B cell (primary cell): Measurements from ENCODE around the gene NPHP4. TPM values are rescaled to one million over a fixed set of nuclear protein-coding genes. Genes with fewer than 3 reads are reported as not detected.

Source experiments
- ATAC-seq: fragments of 200-7000 bp; cut with Tn5 transposase; one replicate; pipeline ENCODE4 v1.10.0; 2021; ENCODE audit warnings: low read depth, mild to moderate bottlenecking, moderate number of reproducible peaks, moderate library complexity
- CTCF ChIA-PET: fragments of 350-600 bp; sonication (Branson Sonifier 250); formaldehyde crosslinking; loops from one replicate; lab custom pipeline; 2021; ENCODE audit warnings: antibody characterized with exemption, inconsistent platforms; lab: Charles Lee
- POLR2A ChIA-PET: fragments of 350-600 bp; sonication (Branson Sonifier 250); formaldehyde crosslinking; loops from one replicate; lab custom pipeline; 2021; ENCODE audit warnings: antibody characterized with exemption; lab: Charles Lee
- DNase-seq: peaks from one replicate; pipeline ENCODE4 v3.0.0; 2013
- H2AFZ ChIP-seq: 2 replicates; pipeline ENCODE4 v1.6.1; 2012; ENCODE audit warnings: mild to moderate bottlenecking, low read depth, low read length; ENCODE audit not compliant: insufficient read depth, poor library complexity, severe bottlenecking
- H3K27ac ChIP-seq, 2 donors: 1 replicate in 1 of 2; 2 replicates in 1 of 2; pipeline ENCODE4 v1.5.1; 2012 to 2013; ENCODE audit warnings: low read length in 2 of 2, mild to moderate bottlenecking in 2 of 2, moderate library complexity in 1 of 2
- H3K27me3 ChIP-seq, 4 experiments: fragments of 200-600 bp in 1 of 4; sonication (generic) in 1 of 4; replicated peaks in 1 of 4; 1 replicate in 2 of 4; 2 replicates in 2 of 4; pipeline versions ENCODE4 v1.6.1 to v1.7.0; 2013 to 2016; ENCODE audit warnings: low read length in 3 of 4, mild to moderate bottlenecking in 2 of 4, mixed read lengths in 1 of 4, moderate library complexity in 1 of 4; ENCODE audit not compliant: insufficient read depth in 4 of 4, control insufficient read depth in 3 of 4; ENCODE audit errors: control extremely low read depth in 1 of 4
- H3K36me3 ChIP-seq, 2 experiments: replicated peaks in 1 of 2; 1 replicate in 1 of 2; 2 replicates in 1 of 2; pipeline versions ENCODE4 v1.6.1 to v1.7.1; 2013; ENCODE audit warnings: low read length in 1 of 2; ENCODE audit not compliant: insufficient read depth in 2 of 2, control insufficient read depth in 1 of 2; ENCODE audit errors: control extremely low read depth in 1 of 2, extremely low read depth in 1 of 2
- H3K4me1 ChIP-seq, 2 donors: fragments of 200-600 bp in 1 of 2; sonication (generic) in 1 of 2; 1 replicate in 1 of 2; 2 replicates in 1 of 2; pipeline versions ENCODE4 v1.5.1 to v1.6.1; 2013 to 2017; ENCODE audit warnings: low read length in 2 of 2; ENCODE audit not compliant: control insufficient read depth in 2 of 2, insufficient read depth in 2 of 2
- H3K4me2 ChIP-seq: replicated peaks from 2 replicates; pipeline ENCODE3; 2012; ENCODE audit warnings: mild to moderate bottlenecking, low read depth, low read length; ENCODE audit not compliant: poor library complexity, severe bottlenecking
- H3K4me3 ChIP-seq, 5 experiments: fragments of 200-600 bp in 1 of 5; sonication (generic) in 1 of 5; 1 replicate in 3 of 5; 2 replicates in 2 of 5; pipeline versions ENCODE4 v1.5.1 to v1.7.0; 2011 to 2016; ENCODE audit warnings: low read length in 4 of 5, mild to moderate bottlenecking in 4 of 5, low read depth in 2 of 5, control low read depth in 1 of 5, moderate library complexity in 1 of 5; ENCODE audit not compliant: insufficient read depth in 1 of 5; ENCODE audit errors: control extremely low read depth in 1 of 5, extremely low read depth in 1 of 5
- H3K79me2 ChIP-seq: fragments of 200-600 bp; sonication (generic); one replicate; pipeline ENCODE4 v1.6.0; 2016; ENCODE audit warnings: low read length; ENCODE audit not compliant: control insufficient read depth, insufficient read depth
- H3K9ac ChIP-seq: fragments of 200-600 bp; sonication (generic); 2 replicates; pipeline ENCODE4 v1.6.1; 2017; ENCODE audit warnings: mild to moderate bottlenecking, low read length, moderate library complexity
- H3K9me3 ChIP-seq, 3 donors: one replicate each; pipeline versions ENCODE4 v1.6.1 to v1.7.1; 2013; ENCODE audit warnings: low read length in 2 of 3; ENCODE audit not compliant: control insufficient read depth in 2 of 3, insufficient read depth in 1 of 3; ENCODE audit errors: control extremely low read depth in 1 of 3
- H4K20me1 ChIP-seq: 2 replicates; pipeline ENCODE4 v1.6.0; 2012; ENCODE audit warnings: mild to moderate bottlenecking, low read length; ENCODE audit not compliant: insufficient read depth, control insufficient read depth, poor library complexity, severe bottlenecking
- H3K27ac Mint-ChIP-seq: one replicate; pipeline ENCODE4 v1.8.0; 2021; ENCODE audit warnings: mixed read lengths
- H3K27me3 Mint-ChIP-seq: one replicate; pipeline ENCODE4 v1.8.0; 2021; ENCODE audit warnings: mixed read lengths
- H3K4me1 Mint-ChIP-seq: one replicate; pipeline ENCODE4 v1.8.0; 2021; ENCODE audit warnings: mixed read lengths
- H3K4me3 Mint-ChIP-seq: one replicate; pipeline ENCODE4 v1.8.0; 2021; ENCODE audit warnings: mixed read lengths
- H3K9me3 Mint-ChIP-seq: one replicate; pipeline ENCODE4 v1.8.0; 2022; ENCODE audit warnings: mixed read lengths; ENCODE audit not compliant: insufficient read depth
- EZH2 ChIP-seq: IDR thresholded peaks from 2 replicates; pipeline ENCODE4 v1.6.1; 2012; ENCODE audit warnings: borderline replicate concordance, low read depth, mild to moderate bottlenecking, moderate library complexity, low read length; ENCODE audit not compliant: insufficient read depth, poor library complexity, severe bottlenecking
- WGBS: methylation state at CpG from one replicate; pipeline ENCODE4 v1.1.5; 2013; ENCODE audit warnings: missing lambda C conversion rate; ENCODE audit not compliant: insufficient coverage; 5-methylcytosine and 5-hydroxymethylcytosine counted together
- intact Hi-C: fragments of 100-400 bp; cut with micrococcal nuclease; formaldehyde crosslinking; loops from one replicate; pipeline ENCODE4 v1.10.0; 2022
- polyA plus RNA-seq: library from polyadenylated mRNA; depleted of rRNA; stranded (reverse); fragments of >200 nt; gene quantifications from 2 replicates; pipeline ENCODE4 v1.2.3, GENCODE V29; 2012
- total RNA-seq, 2 donors: library from RNA; stranded (reverse); fragments of 120-200 nt in 1 of 2; gene quantifications; 1 replicate in 1 of 2; 2 replicates in 1 of 2; pipeline versions ENCODE4 v1.2.3 to v1.2.4, GENCODE V29; 2013 to 2022
- TF ChIP-seq, protein P1 (sequence below): fragments of 200-600 bp; IDR thresholded peaks from one replicate; pipeline ENCODE4 v1.8.0; 2022; ENCODE audit warnings: antibody characterized with exemption, mild to moderate bottlenecking

NPHP4 gene
- total and polyA plus RNA-seq, 2 donors (not counting 1 experiment from before 2014, with no cell fraction given), result 6.5 to 14.8 TPM

DNA sequence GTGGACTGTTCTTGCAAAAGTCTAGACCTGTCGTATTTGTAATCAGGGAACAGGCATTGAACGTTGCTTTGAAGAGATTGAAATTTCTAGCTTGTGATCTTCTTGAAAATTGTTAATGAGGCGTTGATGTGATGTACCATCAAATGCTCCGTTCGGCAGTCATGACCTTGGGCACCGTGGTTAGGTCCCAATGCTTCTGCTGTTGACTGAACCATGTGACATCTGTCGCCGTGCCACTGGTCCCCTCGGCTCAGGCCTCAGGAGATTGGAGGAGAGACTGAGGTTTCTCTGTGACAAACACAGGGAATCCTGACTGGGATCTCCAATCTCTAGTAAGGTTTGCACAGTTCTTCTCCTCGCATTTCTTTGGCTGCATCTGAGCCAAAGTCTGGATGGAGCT lies 35.4 kb upstream of the NPHP4 start:
- H3K36me3 ChIP-seq, result peaks cover 0 to 14% of the 10 kb centered on the region in 2 experiments
- 9% methylated on average over 10 of the region's 10 CpGs for WGBS
- no peaks in the 10 kb centered on the region for H3K27me3 Mint-ChIP-seq
- peak overlapping the region; percentile 93 for H3K27ac Mint-ChIP-seq
- intact Hi-C loops, result no loop called here
- H3K4me1 Mint-ChIP-seq, result peaks cover 66% of the 10 kb centered on the region
- peak overlapping the region; percentile 41 to 71 (median 65) for H3K4me3 ChIP-seq
- no peaks in the 10 kb centered on the region for H3K9me3 Mint-ChIP-seq
- H4K20me1 ChIP-seq, result peaks cover 48% of the 10 kb centered on the region
- H3K4me3 Mint-ChIP-seq, result peak overlapping the region; percentile 86
- ChIA-PET CTCF (interaction anchor here (1.7 to 2.7 kb wide), 2 partner anchors 35 to 37 kb away, joined by 3 to 13 read pairs; partner anchors contain the start of gene NPHP4), POLR2A (interaction anchor here (0.6 to 3.2 kb wide), 3 partner anchors 34 to 364 kb away, joined by 6 to 26 read pairs (median 7); partner anchors contain the start of gene NPHP4)
- DNase-seq (no peak), ATAC-seq (no peak)
- H3K9ac ChIP-seq, result peak overlapping the region; percentile 80
- peaks cover 64% of the 10 kb centered on the region for H3K79me2 ChIP-seq
- TF ChIP-seq, protein P1, sequence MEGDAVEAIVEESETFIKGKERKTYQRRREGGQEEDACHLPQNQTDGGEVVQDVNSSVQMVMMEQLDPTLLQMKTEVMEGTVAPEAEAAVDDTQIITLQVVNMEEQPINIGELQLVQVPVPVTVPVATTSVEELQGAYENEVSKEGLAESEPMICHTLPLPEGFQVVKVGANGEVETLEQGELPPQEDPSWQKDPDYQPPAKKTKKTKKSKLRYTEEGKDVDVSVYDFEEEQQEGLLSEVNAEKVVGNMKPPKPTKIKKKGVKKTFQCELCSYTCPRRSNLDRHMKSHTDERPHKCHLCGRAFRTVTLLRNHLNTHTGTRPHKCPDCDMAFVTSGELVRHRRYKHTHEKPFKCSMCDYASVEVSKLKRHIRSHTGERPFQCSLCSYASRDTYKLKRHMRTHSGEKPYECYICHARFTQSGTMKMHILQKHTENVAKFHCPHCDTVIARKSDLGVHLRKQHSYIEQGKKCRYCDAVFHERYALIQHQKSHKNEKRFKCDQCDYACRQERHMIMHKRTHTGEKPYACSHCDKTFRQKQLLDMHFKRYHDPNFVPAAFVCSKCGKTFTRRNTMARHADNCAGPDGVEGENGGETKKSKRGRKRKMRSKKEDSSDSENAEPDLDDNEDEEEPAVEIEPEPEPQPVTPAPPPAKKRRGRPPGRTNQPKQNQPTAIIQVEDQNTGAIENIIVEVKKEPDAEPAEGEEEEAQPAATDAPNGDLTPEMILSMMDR, result no peak
- TF ChIP-seq EZH2, result no peak
- H3K27me3 ChIP-seq, result no peaks in the 10 kb centered on the region
- peak overlapping the region; percentile 39 for H2AFZ ChIP-seq
- peaks cover 55 to 64% of the 10 kb centered on the region in 2 donors for H3K4me1 ChIP-seq
- peak overlapping the region; percentile 92 for H3K4me2 ChIP-seq
- H3K9me3 ChIP-seq, result no peaks in the 10 kb centered on the region
- peak overlapping the region; percentile 96 for H3K27ac ChIP-seq

DNA sequence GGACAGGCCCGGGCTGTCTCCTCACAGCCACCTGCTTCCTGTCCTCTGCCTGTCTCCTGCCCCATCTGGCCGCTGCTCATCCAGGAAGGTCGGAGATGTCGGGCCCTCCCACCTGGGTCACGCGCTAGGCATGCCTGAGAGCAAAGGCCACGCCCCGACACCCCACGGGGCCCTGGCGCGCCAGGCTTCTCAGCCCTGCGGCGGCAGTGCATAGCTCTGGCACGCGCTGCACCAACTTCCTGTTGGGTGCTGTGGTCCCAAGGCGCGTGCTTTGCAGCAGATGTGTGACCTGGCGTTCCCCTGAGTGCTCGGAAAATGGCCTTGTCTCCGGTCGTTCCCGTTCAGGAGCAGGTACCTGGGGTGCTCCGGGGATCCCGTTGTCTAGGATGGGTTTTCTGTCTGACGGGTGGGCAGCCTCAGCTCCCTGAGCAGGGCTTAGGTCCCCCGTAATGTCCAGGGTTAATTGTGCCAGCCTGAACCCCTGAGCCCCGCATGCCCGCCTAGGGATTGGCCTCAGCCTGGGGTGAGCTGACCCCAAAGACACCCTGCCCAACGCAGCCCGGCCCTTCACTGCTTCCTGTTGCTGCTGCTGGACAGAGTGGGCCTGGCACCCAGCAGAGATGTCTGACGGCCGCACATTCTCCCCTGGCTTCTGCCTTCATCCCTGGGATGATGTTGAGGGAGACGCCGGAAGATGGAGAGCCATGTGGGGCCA lies 34.0 kb upstream of the NPHP4 start:
- DNase-seq, result peak; percentile 97
- peaks cover 34% of the 10 kb centered on the region for H4K20me1 ChIP-seq
- peak overlapping the region; percentile 46 for H2AFZ ChIP-seq
- ATAC-seq, result peak; percentile 89
- Mint-ChIP-seq H3K4me1 (peaks cover 60% of the 10 kb centered on the region), H3K9me3 (no peaks in the 10 kb centered on the region), H3K4me3 (peak overlapping the region; percentile 86), H3K27ac (peak overlapping the region; percentile 93), H3K27me3 (no peaks in the 10 kb centered on the region)
- ChIA-PET POLR2A (interaction anchor here (0.9 to 3.2 kb wide), 4 partner anchors 14 to 758 kb away, joined by 3 to 26 read pairs (median 4); partner anchors contain the start of gene NPHP4), CTCF (interaction anchor here (0.9 to 2.7 kb wide), 5 partner anchors 10 to 219 kb away, joined by 3 to 13 read pairs (median 3); partner anchors contain the start of gene NPHP4)
- intact Hi-C loops, result loop anchor here (1.0 kb wide), 1 partner anchor 34 kb away; the partner anchor contains the start of gene NPHP4
- TF ChIP-seq, protein P1, result no peak
- TF ChIP-seq EZH2, result no peak
- no peaks in the 10 kb centered on the region for H3K27me3 ChIP-seq
- WGBS, result 1% methylated on average over 34 of the region's 34 CpGs
- peak overlapping the region; percentile 92 for H3K4me2 ChIP-seq
- peak overlapping the region; percentile 80 for H3K9ac ChIP-seq
- H3K9me3 ChIP-seq, result no peaks in the 10 kb centered on the region
- peaks cover 51% of the 10 kb centered on the region for H3K79me2 ChIP-seq
- peak overlapping the region; percentile 96 for H3K27ac ChIP-seq
- peaks cover 0 to 14% of the 10 kb centered on the region in 2 experiments for H3K36me3 ChIP-seq
- peak overlapping the region; percentile 11 to 71 (median 65) for H3K4me3 ChIP-seq
- H3K4me1 ChIP-seq, result peaks cover 54 to 60% of the 10 kb centered on the region in 2 donors
